CD4-positive, alpha-beta T cell treated with Interleukin-15 for 4 hours (primary cell): ENCODE results near the gene SLC2A6.
A peak's percentile ranks its signal among the peaks of the same experiment; 100 is the strongest.

Experiments
- DNase-seq: peaks from one replicate; pipeline ENCODE4 v3.0.0-alpha.2; 2020; ENCODE audit warnings: low spot score

Gene SLC2A6

DNA sequence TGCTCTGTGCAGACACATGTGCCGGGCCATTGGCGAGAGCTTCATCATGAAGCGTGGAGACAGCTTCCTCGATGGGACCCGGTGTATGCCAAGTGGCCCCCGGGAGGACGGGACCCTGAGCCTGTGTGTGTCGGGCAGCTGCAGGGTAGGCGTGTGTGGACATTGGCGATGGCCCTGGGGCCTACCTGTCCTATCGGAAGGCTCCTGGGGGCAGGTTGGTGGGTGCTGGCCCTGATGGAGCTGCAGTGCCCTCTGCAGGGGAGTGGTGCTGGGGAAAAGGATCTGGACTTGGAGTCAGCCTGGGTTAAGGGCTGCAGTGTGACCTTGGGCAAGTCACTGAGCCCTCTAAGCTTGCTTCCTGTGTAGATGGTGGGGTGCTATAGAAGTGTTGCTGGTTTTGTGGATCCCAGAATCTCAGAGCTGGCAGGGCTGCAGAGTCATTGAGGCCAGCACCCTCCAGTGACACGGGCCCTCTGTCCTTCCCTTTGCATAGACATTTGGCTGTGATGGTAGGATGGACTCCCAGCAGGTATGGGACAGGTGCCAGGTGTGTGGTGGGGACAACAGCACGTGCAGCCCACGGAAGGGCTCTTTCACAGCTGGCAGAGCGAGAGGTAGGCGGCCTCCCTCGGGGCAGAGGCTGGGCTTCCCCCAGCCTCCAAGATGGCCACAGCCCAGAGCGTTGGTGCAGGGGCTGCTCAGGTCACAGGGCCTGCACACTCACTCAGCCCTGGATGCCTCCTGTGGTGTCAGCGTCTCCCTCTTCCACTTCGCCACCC, 41.0 kb downstream of the SLC2A6 start:
- no peak for DNase-seq

DNA sequence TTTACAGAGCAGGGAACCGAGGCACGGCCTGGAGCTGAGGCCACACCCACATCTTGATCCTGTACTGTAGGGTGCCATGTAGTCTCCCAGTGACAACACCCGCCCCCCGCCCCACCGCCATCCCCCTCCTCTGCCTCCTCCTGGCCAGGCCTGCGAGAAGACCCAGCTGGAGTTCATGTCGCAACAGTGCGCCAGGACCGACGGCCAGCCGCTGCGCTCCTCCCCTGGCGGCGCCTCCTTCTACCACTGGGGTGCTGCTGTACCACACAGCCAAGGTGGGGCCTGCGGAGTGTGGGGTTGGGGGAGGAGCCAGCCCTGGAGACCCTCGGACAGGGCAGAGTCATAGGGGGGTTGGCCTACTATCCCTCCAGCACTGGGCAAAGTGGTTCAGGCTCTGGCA, 42.2 kb downstream of the SLC2A6 start:
- no peak for DNase-seq

DNA sequence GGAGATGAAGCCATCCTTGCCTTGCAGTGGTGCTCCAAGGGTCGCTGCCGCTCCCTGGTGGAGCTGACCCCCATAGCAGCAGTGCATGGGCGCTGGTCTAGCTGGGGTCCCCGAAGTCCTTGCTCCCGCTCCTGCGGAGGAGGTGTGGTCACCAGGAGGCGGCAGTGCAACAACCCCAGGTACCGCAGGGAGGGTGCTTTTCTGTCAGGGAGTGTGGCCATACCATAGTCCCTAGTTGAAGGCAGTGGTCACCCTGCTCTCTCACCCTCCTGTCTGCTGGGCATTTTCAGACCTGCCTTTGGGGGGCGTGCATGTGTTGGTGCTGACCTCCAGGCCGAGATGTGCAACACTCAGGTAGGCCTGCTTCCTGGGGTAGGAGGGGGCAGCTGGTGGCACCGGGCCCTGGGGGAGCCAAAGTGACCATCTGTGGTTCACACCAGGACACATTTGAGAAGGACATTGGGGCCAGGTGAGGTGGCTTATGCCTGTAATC, 45.5 kb downstream of the SLC2A6 start:
- DNase-seq: no peak

DNA sequence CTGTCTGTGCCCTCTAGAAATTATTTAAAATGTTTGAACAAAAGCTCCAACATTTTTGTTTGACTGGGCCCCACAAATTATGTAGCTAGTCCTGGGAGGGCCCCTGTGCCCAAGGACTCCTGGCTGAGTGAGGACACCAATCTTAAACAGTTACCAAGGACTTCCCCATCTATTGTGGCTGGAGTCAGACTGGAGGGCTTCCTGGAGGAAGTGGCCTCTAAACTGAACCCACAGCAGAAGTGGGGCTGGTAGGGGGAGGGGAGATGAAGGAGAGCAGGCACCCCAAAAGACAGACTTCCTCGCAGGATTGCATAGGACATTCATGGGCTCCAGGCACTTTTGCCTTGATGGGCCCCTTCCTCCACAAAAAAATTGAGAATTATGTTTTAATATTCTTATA, 48.7 kb downstream of the SLC2A6 start:
- DNase-seq: no peak

DNA sequence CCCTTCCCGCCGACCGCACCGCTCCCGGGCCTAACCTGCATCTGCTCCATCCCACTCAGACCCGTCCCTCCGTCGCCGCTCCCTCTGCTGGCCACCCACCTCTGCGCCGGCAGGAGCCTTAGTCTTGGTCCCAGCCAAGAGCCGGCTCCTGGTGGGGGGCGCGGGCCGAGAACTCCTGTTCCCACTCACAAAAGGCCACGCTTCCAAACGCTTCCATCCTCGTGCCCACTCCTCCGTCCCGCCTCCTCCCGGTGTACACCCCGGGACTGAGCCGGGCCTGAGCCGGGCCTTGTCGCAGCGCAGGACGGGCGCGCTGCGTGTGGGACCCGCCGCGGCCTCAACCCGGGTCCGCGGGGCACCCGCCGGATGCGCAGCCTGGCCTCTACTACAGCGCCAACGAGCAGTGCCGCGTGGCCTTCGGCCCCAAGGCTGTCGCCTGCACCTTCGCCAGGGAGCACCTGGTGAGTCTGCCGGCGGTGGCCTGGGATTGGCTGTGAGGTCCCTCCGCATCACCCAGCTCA, 49.2 kb downstream of the SLC2A6 start:
- DNase-seq: no peak

DNA sequence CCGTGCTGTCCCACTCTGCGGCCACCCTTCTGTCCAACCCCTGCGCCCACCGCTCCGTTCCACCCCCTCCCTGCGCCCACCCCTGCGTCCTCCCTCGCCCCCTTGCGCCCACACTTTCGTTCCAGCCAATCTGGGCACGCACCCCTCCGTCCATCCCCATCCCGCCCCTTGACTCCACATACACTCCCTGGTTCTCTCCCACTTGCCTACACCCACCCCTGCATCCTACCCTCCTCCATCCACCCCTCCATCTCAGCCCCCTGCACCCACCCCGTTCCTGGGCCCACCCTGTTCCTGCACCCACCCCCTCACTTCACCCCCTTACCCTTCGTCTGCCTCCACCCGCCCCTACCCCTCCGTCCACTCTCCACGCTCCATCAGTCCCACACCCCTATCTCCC, 49.7 kb downstream of the SLC2A6 start:
- DNase-seq: no peak

DNA sequence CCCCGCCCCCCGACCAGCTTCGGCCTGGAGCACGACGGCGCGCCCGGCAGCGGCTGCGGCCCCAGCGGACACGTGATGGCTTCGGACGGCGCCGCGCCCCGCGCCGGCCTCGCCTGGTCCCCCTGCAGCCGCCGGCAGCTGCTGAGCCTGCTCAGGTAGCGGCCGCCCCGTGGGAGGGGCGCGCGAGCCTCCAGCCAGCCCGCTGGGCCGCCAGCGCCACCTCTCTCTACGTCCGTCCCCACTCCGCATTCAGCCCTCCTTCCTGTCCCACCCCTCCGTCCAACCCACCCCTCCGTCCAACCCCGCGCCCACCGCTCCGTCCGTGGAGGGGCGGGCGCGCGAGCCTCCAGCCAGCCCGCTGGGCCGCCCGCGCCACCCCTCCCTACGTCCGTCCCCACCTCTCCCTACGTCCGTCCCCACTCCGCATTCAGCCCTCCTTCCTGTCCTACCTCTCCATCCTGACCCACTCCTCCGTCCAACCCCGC, 50.2 kb downstream of the SLC2A6 start:
- DNase-seq: no peak

DNA sequence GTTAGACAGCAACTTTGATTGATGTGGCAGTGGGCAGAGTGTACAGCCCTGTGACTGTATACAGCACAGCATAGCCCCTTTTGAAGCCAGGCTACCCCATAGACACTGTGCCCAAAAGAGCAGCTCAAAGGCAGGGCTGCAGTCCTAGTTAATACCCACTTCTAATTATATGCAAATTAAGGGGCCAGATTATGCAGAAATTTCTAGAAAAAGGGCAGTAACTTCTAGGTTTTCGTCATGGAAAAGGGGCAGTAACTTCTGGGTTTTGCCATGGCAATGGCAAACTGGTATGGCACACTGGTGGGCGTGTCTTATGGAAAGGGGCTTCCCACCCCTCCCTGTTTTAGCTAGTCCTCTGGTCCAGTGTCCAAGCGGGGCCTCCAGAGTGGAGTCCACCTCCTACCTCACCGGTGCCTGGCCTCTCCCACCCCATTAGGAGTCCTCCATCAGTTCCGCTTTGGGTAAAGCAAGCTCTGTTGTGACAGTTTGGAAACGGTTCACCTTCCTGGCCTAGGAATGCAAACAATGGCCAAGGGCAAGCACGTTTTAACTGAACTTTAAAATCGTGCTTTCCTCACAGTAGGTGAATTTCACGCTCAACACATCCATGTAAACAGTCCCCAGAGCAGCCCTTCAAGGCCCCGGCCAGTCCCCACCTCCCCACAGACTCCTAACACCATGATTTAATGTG, 51.1 kb downstream of the SLC2A6 start:
- DNase-seq: no peak

DNA sequence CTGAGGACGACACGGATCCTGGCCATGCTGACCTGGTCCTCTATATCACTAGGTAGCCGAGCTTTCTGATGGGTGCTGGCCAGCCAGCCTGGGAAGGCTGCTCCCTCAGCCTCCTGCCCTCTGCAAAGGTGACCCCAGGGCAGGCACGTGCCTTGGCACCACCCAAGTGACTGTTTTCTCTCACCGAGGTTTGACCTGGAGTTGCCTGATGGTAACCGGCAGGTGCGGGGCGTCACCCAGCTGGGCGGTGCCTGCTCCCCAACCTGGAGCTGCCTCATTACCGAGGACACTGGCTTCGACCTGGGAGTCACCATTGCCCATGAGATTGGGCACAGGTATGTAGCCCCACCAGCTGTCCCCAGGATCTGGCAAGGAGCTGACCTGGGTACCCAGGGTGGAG, 52.9 kb downstream of the SLC2A6 start:
- DNase-seq: no peak

DNA sequence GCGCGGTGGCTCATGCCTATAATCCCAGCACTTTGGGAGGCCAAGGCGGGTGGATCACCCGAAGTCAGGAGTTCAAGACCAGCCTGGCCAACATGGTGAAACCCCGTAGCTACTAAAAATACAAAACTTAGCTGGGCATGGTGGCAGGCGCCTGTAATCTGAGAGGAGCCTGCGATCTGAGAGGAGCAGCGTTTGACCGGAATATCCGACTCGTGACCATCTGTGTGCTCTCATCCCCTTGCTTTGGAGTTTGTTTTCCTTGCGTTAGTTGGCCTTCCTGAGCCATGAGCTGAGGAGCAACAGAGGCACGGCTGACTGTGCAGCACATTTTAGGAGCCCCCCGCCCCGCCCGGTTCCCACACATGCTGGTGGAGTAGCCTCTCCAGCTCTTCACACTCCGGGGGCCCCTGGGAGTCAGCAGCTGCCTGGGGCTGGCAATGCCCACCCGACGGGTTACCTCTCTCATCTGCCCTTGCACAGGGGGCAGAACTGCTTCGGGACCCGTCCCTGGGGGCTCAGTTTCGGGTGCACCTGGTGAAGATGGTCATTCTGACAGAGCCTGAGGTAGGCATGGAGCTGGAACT, 53.8 kb downstream of the SLC2A6 start:
- no peak for DNase-seq

DNA sequence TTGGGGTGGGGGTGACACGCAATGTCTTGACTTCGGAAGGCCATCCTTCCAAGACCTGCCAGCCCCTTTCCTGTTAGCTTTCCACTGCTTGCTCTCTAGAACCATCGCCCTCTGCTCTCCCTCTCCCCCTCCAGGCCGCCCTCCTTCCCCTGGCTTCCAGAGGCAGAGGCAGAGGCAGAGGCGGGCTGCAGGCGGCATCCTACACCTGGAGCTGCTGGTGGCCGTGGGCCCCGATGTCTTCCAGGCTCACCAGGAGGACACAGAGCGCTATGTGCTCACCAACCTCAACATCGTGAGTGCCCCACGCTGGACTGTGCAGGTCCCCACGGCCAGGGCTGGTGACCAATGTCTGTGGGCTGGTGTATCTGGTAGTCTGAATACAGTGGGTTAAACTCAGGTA, 54.7 kb downstream of the SLC2A6 start:
- no peak for DNase-seq

DNA sequence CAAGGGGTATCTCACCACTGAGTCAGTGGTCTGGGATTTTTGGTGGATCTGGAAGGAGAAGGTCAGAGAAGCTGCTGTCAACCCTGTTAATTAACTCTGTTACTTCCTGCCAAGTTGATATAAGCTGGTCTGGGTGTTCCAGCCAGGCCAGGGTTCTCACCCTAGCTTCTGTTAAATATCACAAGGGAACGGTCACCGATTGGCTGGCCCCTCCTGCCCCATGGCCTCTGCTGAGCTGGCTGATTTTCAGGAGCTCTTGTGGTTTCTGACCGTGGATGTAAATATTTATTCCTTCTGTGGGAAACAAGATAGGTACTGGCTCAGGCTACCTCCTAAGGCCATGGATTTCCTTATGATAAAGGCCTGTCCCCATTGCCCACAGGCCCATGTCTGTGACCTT, 55.7 kb downstream of the SLC2A6 start:
- DNase-seq: no peak

DNA sequence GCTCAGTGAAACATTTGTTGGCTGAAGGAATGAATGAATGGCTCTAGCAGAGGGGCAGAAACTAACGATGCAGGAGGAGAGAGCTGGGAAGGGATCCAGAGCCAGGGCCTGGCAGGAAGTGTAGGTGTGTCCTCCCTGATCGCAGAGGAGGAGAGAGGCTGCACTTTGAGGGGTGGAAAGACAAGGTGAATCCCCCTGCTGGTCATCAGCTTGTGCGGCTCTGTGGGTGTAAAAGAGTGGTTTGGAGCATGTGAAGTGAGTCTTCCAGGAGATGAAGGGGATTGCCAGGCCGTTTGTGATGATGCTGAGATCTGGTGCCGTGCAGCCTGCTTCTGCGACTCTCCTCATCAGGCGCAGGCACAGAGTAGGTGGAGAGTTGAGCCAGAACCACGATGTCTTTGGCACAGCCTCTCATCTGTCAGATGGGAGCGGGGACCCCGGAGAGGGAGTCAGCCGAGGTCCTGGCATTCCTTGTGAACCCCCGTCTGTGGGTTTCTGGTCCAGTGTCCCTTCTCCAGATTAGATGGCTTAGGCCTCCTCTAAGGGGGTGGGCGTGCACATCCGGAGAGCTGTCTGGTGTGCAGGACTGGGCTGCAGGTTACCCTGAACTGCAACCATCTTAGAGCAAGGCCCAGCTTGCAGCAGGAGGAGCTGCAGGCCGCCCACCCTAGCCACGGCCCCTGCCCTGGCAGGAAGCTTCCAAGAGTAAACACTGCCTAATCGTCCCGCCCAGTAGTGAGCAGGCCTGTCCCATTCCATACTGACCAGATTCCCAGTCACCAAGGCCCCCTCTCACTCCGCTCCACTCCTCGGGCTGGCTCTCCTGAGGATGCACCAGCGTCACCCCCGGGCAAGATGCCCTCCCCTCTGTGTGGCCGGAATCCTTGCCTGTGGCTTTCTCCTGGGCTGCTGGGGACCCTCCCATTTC, 57.0 kb downstream of the SLC2A6 start, which contains the start of gene ADAMTS13:
ADAMTS13 (plus strand) TSS at position 753 of the 928 bp plus-strand sequence; CDS start at position 830, 77 bp downstream.
- peak; percentile 25 for DNase-seq
